Measurements from ENCODE around the gene B3GNT9. TPM values are rescaled to one million over a fixed set of nuclear protein-coding genes. Genes with fewer than 3 reads are reported as not detected.

B3GNT9 gene
- total and polyA plus RNA-seq, 2 experiments from 2014 or later: 24.8 to 88.0 TPM

DNA sequence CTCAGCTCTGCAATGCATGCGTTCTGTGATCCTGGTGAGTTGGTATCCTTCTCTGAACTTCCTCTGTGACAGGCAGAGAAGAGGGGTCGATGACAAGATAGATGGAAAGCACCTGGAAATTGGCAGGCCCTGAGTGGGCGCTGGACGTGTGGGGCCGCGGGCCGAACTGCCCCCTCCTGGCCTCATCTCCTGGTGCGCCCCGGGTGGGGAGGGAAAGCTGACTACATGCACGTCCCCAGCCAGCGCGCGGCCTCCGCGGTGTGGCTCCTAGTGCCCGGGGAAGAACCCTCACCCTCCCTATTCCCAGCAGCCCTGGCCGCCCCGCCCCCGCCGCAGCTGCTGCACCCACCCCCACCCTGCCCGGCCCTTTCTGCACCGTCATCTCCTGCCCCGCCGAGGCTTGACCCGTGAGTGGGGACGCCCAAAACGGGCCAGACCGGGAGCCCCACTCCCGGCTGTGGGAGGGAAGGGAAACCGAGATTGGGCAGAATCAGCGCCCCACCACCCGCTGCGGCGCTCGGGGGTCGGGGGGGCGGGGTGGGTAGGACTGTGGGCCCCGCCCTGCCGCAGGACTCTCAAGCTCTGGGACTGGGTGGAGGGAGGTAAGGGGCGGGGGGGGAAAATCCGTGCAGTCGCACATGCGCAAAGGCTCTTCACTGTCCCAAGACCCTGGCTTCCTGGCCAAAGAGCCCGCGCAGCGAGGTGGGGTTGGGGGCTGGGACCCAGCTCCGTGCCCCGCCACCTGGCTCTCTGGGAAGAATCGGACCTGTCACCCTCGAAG, 19.6 kb upstream of the B3GNT9 start, which contains the start of gene NOL3:
TSS of gene NOL3 (plus strand) at position 371 of the 781 bp plus-strand sequence.
- no peak for TF ChIP-seq EZH2 (IDR thresholded peaks at IDR 0.05; ENCODE audit: insufficient read depth, poor library complexity, severe bottlenecking)
- no peak for TF ChIP-seq EZH2phosphoT487 (IDR thresholded peaks at IDR 0.05; ENCODE audit: insufficient read depth, low read depth)
- H4K20me1 ChIP-seq (ENCODE audit: insufficient read depth): no peaks in the 10 kb centered on the region
- H3K4me2 ChIP-seq (ENCODE audit: unreplicated experiment): peak within 1 kb of the TSS; percentile 87
- peak within 1 kb of the TSS; percentile 74 for H3K4me3 ChIP-seq
- WGBS, 2 experiments (ENCODE audit: low coverage in 1 of 2, low lambda C conversion rate in 2 of 2, missing lambda C conversion rate in 2 of 2): 2% methylated on average over 35 to 44 of the region's 50 CpGs
- H3K4me1 ChIP-seq (ENCODE audit: insufficient read depth): 0 out of 2 replicates have a peak, but pooled peaks cover 9% of the 10 kb centered on the region
- H3K27me3 ChIP-seq (replicated peaks; ENCODE audit: insufficient read depth): no peaks in the 10 kb centered on the region
- no peaks in the 10 kb centered on the region for H3K79me2 ChIP-seq (ENCODE audit: insufficient read depth)
- no peaks in the 10 kb centered on the region for H3K9me3 ChIP-seq (ENCODE audit: low read depth)
- H3K9ac ChIP-seq: peak within 1 kb of the TSS; percentile 86
- H3K36me3 ChIP-seq (ENCODE audit: low read depth): no peaks in the 10 kb centered on the region
- no peaks in the 10 kb centered on the region for H3K9me2 ChIP-seq (ENCODE audit: insufficient read depth)
- peaks cover 26% of the 10 kb centered on the region for H3F3A ChIP-seq (ENCODE audit: insufficient read depth)
- peak; percentile 88 for DNase-seq
- peak within 1 kb of the TSS; percentile 86 for H3K27ac ChIP-seq
- in situ Hi-C loops (cut with MboI): loop anchor here (25.0 kb wide), 1 partner anchor 208 kb away; the partner anchor contains the start of gene CES3
- H2AFZ ChIP-seq: peak within 1 kb of the TSS; percentile 77

DNA sequence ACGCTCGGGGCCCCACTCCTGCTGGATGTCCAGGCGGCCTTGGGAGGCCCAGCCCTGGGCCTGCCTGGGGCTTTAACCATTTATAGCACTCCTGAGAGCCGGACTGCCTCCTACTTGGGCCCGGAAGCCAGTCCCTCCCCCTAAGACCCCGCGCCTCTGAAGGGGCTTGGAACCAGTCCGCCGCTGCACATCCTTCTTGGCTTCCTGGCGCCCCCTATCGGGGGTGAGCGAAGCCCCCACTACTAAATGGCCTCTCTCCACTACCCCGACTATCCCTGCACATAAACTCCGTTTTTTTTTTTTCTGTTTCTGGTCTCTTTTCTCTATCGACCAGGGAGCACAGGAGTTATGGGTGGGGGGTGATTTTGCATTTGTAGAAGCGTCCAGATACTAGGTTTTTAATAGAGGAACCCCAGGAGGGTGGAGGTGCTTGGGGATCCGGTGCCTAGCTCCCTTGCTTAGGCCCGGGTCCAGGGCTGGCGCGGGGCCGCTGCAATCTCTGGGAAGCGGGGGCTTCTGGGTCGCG, 18.9 kb upstream of the B3GNT9 start:
- in situ Hi-C loops (cut with MboI): loop anchor here (25.0 kb wide), 1 partner anchor 207 kb away; the partner anchor contains the start of gene CES3
- Histone ChIP-seq H3K4me3 (peak overlapping the region; percentile 74), H3K9me3 (ENCODE audit: low read depth) (no peaks in the 10 kb centered on the region), H3K4me2 (ENCODE audit: unreplicated experiment) (peak overlapping the region; percentile 87), H3K9ac (peak overlapping the region; percentile 86), H3K27me3 (replicated peaks; ENCODE audit: insufficient read depth) (no peaks in the 10 kb centered on the region), H3K4me1 (ENCODE audit: insufficient read depth) (0 out of 2 replicates have a peak, but pooled peaks cover 9% of the 10 kb centered on the region), H3K9me2 (ENCODE audit: insufficient read depth) (no peaks in the 10 kb centered on the region), H3K79me2 (ENCODE audit: insufficient read depth) (no peaks in the 10 kb centered on the region), H3F3A (ENCODE audit: insufficient read depth) (peaks cover 26% of the 10 kb centered on the region), H3K36me3 (ENCODE audit: low read depth) (no peaks in the 10 kb centered on the region), H4K20me1 (ENCODE audit: insufficient read depth) (no peaks in the 10 kb centered on the region), H2AFZ (peak overlapping the region; percentile 76), H3K27ac (peak overlapping the region; percentile 86)
- no peak for TF ChIP-seq EZH2 (IDR thresholded peaks at IDR 0.05; ENCODE audit: insufficient read depth, poor library complexity, severe bottlenecking)
- 21 to 22% methylated on average over 21 to 24 of the region's 24 CpGs for WGBS, 2 experiments (ENCODE audit: low coverage in 1 of 2, low lambda C conversion rate in 2 of 2, missing lambda C conversion rate in 2 of 2)
- peak; percentile 53 for DNase-seq

DNA sequence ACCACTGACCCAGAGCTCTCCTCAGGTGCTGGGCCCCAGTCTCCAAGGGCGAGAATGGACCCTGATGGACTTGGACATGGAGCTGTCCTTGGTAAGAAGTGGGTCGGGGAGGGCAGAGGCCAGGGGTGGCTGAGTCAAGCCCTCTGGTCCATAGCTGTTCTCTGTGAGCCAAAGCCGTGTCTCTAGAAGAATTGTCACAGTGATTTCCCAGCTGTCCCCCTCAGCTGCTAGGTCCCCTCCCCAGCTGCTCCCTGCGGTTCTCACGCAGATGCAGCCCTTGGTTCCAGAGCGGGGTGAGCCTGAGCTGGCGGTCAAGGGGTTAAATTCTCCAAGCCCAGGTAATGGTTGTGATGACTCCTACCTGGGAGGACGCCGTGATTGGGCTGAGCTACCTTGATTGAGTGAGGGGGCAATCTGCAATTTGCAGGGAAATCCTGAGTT, 18.2 kb upstream of the B3GNT9 start:
- H3K9me3 ChIP-seq (ENCODE audit: low read depth): no peaks in the 10 kb centered on the region
- H3K4me1 ChIP-seq (ENCODE audit: insufficient read depth): 0 out of 2 replicates have a peak, but pooled peaks cover 5% of the 10 kb centered on the region
- H2AFZ ChIP-seq: no peak overlapping the region
- H3K27ac ChIP-seq: no peak overlapping the region
- H3K27me3 ChIP-seq (replicated peaks; ENCODE audit: insufficient read depth): no peaks in the 10 kb centered on the region
- DNase-seq: no peak
- 73 to 74% methylated on average over 9 of the region's 9 CpGs for WGBS, 2 experiments (ENCODE audit: low coverage in 1 of 2, low lambda C conversion rate in 2 of 2, missing lambda C conversion rate in 2 of 2)
- H3K4me3 ChIP-seq: no peak overlapping the region
- no peaks in the 10 kb centered on the region for H4K20me1 ChIP-seq (ENCODE audit: insufficient read depth)
- no peaks in the 10 kb centered on the region for H3K36me3 ChIP-seq (ENCODE audit: low read depth)
- no peaks in the 10 kb centered on the region for H3K9me2 ChIP-seq (ENCODE audit: insufficient read depth)
- H3K79me2 ChIP-seq (ENCODE audit: insufficient read depth): no peaks in the 10 kb centered on the region
- in situ Hi-C loops (cut with MboI): loop anchor here (25.0 kb wide), 1 partner anchor 207 kb away; the partner anchor contains the start of gene CES3
- peaks cover 26% of the 10 kb centered on the region for H3F3A ChIP-seq (ENCODE audit: insufficient read depth)
- no peak overlapping the region for H3K4me2 ChIP-seq (ENCODE audit: unreplicated experiment)
- no peak overlapping the region for H3K9ac ChIP-seq
- TF ChIP-seq EZH2phosphoT487 (IDR thresholded peaks at IDR 0.05; ENCODE audit: insufficient read depth, low read depth) (no peak), EZH2 (IDR thresholded peaks at IDR 0.05; ENCODE audit: insufficient read depth, poor library complexity, severe bottlenecking) (no peak)

DNA sequence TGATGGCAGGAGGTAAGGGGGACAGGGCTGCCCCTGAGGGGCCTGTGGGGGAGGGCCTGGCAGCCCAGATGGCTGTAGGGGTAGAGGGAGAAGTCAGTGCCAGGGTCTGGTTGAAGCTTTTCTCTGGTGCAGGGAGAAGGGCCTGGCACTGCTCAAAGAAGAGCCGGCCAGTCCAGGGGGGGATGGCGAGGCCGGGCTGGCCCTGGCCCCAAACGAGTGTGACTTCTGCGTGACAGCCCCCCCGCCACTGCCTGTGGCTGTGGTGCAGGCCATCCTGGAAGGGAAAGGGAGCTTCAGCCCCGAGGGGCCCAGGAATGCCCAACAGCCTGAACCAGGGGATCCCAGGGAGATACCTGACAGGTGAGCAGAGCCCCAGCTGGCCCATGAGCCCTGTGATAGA, 16.8 kb upstream of the B3GNT9 start:
- no peak overlapping the region for H3K27ac ChIP-seq
- H4K20me1 ChIP-seq (ENCODE audit: insufficient read depth): no peaks in the 10 kb centered on the region
- no peak for TF ChIP-seq EZH2 (IDR thresholded peaks at IDR 0.05; ENCODE audit: insufficient read depth, poor library complexity, severe bottlenecking)
- no peak for TF ChIP-seq EZH2phosphoT487 (IDR thresholded peaks at IDR 0.05; ENCODE audit: insufficient read depth, low read depth)
- in situ Hi-C loops (cut with MboI): loop anchor here (25.0 kb wide), 1 partner anchor 205 kb away; the partner anchor contains the start of gene CES3
- no peaks in the 10 kb centered on the region for H3K79me2 ChIP-seq (ENCODE audit: insufficient read depth)
- H3K4me2 ChIP-seq (ENCODE audit: unreplicated experiment): no peak overlapping the region
- H3K9me3 ChIP-seq (ENCODE audit: low read depth): no peaks in the 10 kb centered on the region
- no peak overlapping the region for H3K9ac ChIP-seq
- 89 to 93% methylated on average over 6 to 7 of the region's 7 CpGs for WGBS, 2 experiments (ENCODE audit: low coverage in 1 of 2, low lambda C conversion rate in 2 of 2, missing lambda C conversion rate in 2 of 2)
- no peak overlapping the region for H3K4me3 ChIP-seq
- no peaks in the 10 kb centered on the region for H3K27me3 ChIP-seq (replicated peaks; ENCODE audit: insufficient read depth)
- H2AFZ ChIP-seq: no peak overlapping the region
- DNase-seq: no peak
- H3K36me3 ChIP-seq (ENCODE audit: low read depth): no peaks in the 10 kb centered on the region
- peaks cover 19% of the 10 kb centered on the region for H3F3A ChIP-seq (ENCODE audit: insufficient read depth)
- H3K9me2 ChIP-seq (ENCODE audit: insufficient read depth): no peaks in the 10 kb centered on the region
- H3K4me1 ChIP-seq (ENCODE audit: insufficient read depth): no peaks in the 10 kb centered on the region
